Dermis blood vessel endothelial cell (primary cell): Measurements from ENCODE around the gene TGFBI. TPM values are rescaled to one million over a fixed set of nuclear protein-coding genes. Genes with fewer than 3 reads are reported as not detected.

Experiments used
- DNase-seq: peaks from one replicate; pipeline ENCODE4 v3.0.0; 2010
- total RNA-seq: library from RNA; depleted of rRNA; stranded (reverse); fragments of >200 nt; gene quantifications from 2 replicates; pipeline ENCODE4 v1.2.3, GENCODE V29; 2014

Gene TGFBI
- total RNA-seq, 1 donor from 2014 or later: 9.5 TPM

DNA sequence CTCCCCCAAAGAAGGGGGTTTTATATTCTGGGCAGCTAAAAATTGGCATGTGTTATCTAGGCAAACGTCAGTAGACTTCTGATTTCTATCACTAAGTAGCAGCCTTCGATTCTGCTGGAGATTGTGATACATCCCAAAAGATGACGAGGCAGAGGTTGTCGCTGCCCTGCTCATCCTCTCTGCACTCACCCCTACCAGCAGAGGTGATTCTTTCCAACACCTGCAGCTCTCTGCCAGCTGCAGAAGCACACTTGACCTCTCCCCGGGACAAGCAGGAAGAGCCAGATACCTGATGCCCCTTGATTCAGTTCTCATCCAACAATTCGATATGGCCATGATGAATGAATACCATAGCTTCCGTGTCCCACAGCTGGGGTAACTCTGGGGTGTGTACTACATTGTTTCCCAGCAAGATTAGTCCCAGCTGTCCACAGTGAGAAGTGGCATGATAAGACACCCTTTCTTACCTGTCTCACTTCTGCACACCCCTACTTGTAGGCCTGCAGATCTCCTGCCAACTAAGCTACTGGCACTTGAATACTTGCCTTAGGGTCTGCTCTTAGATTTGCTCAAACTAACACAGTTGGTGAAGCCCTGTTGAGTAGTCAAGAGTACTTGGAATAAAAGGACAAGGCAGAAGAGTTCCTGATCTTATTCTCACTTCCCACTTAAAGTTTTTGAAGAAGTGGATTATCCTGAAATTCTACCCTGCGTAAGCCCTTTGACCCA, 66.3 kb downstream of the TGFBI start:
- no peak for DNase-seq

DNA sequence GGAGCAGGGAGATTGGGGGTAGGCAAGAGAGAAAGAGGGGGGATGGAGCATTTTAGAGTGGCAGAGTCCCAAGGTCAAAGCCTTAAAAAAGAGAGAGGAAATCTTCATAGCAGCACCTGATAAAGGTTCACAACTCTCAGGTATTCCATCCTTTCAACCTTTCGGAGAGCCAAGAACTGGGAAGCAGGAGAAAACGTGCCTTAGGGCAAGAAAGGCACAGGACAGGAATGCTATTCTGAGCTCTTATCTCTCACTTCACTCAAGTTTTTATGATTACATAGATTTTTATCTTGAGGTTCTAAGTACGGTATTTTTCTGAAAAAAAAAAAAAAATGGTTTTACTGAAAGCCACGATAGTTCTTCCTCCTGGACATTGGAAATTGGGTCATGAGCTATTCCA, 69.4 kb downstream of the TGFBI start:
- DNase-seq: no peak

- DNase-seq: no peak
These were observed 71.1 kb downstream of the TGFBI start for GRCh38 chr5:136099870-136100269.

DNA sequence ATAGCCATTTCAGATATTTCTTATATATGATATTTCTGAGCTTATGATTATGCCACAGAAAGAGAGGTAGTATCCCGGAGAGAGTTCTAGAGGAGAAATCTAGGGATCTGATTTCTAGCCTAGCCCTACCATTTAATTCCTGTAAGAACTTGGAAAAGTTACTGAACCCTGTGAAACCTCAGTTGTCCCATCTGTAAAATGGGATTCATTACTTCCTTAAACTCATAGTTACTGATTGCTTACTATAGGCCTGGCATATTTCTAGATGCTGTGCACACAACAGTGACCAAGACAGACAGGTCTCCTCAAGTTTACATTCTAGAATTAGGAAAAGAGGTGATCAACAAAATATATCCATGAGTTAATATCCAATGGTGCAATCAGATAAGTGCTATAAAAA, 73.1 kb downstream of the TGFBI start:
- DNase-seq: no peak

- no peak for DNase-seq
These were observed 74.3 kb downstream of the TGFBI start for GRCh38 chr5:136103118-136103517.

DNA sequence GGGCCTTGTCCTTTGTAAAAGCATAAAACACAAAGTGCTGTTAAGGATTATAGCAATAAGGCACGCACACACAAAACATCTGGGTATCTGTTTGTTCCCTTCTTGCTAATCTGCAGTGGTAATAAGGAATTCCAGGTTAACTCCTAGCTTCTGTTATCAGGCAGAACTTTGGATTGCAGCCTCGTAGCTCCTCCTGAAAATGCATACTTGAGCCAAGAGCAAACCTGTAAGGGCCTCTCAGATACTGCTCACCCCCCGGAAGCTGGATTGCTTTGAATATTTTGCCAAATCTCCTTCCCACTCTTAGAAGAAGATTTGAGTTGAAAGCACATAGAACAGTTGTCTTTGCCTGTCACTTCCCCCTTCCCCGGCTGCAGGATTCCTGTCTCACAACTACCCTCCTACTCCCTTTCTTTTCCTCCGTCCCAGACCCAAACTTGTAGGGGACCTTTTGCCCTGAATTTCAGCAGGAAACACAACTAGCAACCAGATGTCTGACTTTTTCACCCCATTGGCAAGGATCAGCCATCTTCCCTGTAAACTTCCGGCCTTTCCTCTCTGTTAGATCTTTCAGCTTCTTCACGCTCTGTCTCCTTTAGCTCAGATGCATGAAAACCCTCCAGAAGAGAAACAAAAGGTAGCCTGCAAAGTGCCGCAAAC, 75.6 kb downstream of the TGFBI start:
- peak; percentile 26 for DNase-seq

GRCh38 chr5:136106351-136107031, 77.7 kb downstream of the TGFBI start:
- DNase-seq: no peak

- no peak for DNase-seq
These were observed 79.4 kb downstream of the TGFBI start for GRCh38 chr5:136108180-136108611.

- DNase-seq: no peak
These were observed 80.0 kb downstream of the TGFBI start for GRCh38 chr5:136108766-136109165.

GRCh38 chr5:136109453-136110135, 80.8 kb downstream of the TGFBI start:
- no peak for DNase-seq

Other genes starting within 250 kb of the TGFBI start
- not detected in 2 replicates for gene SLC25A48, start 194.3 kb upstream of the TGFBI start, total RNA-seq
- not detected in 2 replicates for gene IL9, start 133.1 kb upstream of the TGFBI start, total RNA-seq
- not detected in 2 replicates for gene LECT2, start 74.0 kb upstream of the TGFBI start, total RNA-seq
- 41.4 and 49.5 TPM in 2 replicates for gene SMAD5, start 103.9 kb downstream of the TGFBI start, total RNA-seq
- not detected in 2 replicates for gene SMIM32, start 164.2 kb downstream of the TGFBI start, total RNA-seq